Inflammatory macrophage treated with lipopolysaccharide for 1 hour (primary cell): ENCODE results near the gene ADORA3.
"Not testable (repeated sequence)": the region's sequence is repeated elsewhere in the genome, so short reads cannot be mapped to it uniquely, and the experiment has no call there.

Experiments
- DNase-seq, 2 donors: peaks; one replicate each; pipeline ENCODE4 v3.0.0-alpha.2; 2020 to 2022

ADORA3 gene

DNA sequence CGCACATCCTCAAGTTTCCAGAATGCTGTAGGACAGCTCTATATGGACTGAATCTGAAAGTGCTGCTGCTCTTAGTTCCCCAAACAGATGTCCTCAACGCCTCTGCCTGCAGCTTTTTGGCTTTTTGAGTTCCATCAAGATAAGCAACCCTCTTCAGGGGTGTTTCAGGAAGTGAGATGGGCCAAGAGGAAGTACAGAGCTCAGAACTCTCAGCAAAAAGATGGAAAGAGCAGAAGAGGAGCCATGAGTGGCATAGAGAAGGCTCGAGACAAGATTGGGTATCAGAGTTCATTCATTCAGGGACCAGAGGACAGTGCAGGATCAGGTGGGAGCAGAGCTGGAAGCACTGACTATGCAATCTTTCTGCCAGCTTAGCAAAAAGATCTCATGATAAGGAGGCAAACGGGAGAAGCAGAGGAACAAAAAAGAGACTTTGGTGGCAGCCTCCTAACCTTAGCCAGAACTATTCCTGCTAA lies at the start of gene ADORA3, which contains the start of gene TMIGD3:
ADORA3 (minus strand) TSS at position 49 of the 476 bp plus-strand sequence. CDS start 279 bp downstream, outside the sequence.
TMIGD3 (minus strand) TSS at position 49 of the 476 bp plus-strand sequence. CDS start 279 bp downstream, outside the sequence.
- DNase-seq = peak; percentile 65 to 82

DNA sequence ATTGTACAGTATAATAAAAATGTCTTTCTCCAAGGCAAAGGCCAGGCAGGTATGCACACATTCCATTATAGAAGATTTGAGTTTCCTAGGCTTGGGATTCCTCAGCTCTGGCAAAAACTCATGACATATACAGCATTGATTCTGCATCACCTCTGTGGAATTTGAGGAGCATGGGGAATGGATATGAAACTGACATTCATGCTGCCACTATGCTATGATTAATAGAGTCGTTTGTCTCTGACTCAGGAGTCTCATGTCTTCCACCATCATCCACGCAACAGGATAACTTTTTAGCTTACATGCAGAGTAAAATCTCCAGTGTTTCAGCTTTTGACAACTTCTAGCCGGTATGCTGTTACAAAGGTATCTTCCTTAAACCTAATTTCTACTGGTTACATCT lies 49.8 kb upstream of the ADORA3 start:
- no peak for DNase-seq

DNA sequence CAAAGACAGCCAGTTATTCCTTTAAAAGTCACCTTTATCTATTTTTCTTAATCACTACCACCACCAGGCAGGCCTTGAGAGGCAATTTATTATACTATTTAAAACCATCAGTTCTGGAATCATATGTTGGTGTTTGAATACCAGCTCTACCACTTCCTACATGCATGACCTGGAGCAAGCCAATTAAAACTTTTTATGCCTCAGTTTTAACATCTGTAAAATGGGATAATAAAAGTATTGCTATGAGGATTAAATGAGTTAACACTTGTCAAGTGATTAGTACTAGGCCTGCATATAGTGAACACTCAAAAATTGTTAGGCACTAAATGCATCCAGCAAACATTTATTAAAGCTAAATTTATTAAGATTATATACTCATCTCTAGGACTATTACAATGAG lies 49.2 kb upstream of the ADORA3 start:
- DNase-seq = no peak

DNA sequence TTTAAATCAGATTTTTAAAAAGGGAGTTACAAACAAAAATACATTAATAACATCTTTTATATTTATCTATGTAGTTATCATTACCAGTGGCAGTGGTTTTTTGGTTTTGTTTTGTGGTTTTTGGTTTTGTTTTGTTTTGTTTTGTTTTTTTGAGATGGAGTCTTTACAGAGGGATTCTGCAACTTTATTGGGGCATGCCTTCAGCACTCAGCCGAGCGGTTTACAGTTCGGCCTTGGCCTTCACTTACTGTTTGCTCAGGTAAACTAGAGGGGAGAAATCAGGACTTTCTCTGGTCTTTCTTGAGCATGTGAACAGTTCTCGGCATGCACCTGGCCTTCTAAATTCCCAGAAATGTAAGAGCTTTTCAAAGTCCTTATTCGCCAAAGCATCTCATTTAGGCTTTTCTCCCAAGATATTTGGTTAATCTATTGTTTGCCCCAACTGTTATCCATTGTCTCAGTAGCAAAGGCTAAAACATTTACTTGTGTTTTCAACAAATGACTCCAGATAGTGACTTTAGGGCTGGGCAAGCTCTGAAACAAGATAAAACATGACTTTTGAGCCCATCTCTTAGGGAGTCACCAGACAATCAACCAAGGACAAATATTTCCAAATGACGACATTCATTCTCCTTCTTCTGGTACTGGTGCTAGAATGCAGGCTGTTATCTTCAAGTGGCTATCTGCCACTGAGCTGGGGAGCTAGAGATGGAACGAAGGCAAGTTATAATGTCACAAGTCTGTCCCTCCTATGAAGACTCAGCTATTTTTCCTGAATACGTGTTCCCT lies 48.4 kb upstream of the ADORA3 start:
- DNase-seq = no peak

DNA sequence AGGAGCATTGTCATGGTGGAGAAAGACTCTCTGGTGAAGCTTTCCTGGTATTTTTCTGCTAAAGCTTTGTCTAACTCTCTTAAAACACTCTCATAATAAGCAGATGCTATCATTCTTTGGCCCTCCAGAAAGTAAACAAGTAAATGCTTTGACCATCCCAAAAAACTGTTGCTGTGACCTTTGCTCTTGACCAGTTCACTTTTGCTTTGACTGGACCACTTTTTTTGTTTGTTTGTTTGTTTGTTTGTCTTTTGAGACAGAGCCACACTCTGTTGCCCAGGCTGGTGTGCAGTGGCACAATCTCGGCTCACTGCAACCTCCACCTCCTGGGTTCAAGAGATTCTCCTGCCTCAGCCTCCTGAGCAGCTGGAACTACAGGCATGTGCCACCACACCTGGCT lies 44.4 kb upstream of the ADORA3 start:
- DNase-seq = not testable (repeated sequence)

DNA sequence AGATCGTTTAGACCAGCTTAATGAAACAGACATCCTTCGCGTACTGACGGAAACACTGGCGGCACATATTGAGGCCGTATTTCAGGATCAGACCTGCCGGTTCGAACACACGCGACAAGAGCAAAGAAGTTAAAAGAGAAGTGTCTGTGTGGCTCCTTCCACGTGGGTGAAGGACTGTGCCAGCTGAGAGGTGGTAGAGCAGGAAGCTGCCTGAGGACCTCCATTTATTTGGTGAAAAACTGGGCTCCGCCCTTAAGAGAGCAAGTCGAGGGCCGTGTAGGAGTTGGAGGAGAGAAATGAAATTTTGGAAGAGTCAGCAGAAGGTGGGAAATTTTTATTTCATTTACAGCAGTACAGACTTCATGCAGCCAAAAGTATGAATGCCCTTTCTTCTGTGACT lies 38.8 kb upstream of the ADORA3 start:
- no peak for DNase-seq

DNA sequence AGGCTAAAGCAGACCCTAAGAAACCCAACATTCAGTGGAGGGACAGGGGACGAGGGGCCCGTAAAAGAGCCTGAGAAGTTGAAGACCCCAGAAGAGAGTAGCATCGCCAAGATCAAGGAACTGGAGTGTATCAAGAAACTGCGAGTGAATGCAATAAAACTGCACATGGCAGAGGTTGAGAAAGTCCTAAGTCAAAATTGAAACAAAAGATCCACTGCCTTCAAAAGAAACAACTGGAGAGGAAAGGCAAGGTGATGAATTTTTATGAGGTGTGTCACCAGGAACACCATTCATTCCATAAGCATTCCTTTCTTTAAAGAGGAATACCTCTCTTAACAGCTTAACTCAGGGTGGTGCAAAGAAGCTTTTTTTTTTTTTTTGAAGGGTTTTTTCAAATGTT lies 38.3 kb upstream of the ADORA3 start:
- DNase-seq = no peak

DNA sequence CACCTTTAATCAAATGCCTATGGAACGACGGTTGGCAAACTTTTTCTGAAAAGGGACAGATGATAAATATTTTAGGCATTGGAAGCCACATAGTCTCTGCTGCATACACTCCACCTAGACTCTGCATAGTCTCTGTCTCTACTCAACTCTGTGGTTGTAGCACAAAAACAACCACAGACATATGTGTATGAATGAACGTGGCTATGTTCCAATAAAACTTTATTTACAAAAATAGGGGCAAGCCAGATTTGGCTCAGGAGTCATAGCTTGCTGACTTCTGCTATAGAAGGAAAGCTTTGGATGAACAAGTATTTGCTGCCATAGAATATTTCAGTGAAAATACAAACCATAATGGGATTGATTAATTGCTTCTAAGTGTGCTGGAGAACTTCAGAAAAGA lies 37.5 kb upstream of the ADORA3 start:
- DNase-seq = no peak

DNA sequence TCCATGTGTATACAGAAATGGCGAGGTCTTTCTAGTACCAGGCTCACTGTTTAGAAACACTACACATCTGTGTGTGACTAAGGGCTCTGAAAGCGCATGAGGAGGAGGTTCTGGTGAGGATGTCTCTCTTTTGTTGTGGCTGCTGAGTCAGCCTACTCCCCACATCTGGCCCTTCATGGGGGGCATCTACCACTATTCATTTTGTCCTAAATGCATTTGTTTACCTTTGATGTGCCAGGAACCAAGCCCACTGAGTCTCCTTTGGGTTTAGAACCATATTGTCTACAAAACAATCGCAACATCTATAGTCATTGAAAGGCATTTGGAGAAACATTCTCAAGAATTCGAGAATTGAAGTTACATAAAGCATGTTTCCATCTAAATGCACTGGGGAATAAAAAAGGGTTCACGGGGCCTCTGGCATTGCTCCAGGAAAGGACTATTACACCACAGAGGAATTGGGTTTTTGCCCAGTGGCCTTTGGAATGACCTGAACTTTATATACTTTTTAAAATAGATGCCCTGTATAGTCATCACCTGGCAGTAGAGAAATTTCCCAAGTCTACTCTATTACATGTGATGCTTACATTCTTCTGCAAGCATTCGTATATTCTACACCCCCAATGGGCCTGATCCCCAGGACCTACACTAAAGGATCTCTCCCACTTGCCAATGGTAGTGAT lies 35.1 kb upstream of the ADORA3 start:
- no peak for DNase-seq

DNA sequence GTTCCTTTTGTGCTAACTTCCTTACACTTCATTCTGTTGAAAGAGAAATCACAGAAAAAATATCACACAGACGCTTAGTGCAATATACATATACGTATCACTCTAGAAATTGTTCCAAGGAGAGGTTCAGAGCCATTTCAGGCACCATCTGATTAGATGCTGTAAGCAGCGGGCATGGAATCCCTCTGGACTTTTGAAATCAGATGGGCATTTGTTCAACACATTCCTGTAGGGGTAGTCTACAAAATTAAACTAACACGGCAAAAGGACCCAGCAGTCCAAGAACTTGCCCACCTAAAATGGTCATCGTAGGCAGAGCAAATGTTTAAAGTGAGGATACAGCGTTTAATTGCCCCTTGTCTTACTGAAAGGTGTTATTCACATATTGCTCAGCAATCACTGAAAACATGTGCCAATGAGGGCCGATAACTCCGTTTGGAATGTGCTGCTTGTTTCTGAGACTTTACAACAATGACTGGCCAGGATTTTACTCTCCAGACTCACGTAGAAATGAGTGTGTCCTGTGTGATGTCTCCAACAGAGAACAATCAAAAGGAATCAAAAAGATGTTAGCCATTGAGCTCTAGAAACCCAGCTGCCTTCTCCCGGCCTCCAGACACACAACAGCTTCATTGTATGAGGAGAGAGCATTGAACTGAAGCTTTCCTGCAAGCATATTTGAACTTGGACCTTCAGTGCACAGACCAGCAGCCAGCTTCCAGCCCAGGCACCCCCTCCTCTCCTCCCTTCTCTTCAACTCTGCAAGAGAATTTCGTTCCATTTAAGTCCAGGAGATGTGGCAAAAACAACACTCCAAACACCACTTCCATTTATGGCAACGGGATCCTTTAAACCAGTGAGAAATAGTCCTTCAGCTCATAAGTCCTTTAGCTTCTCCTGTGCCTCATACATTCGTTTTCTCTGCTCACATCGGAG lies 32.1 kb upstream of the ADORA3 start:
- no peak for DNase-seq

DNA sequence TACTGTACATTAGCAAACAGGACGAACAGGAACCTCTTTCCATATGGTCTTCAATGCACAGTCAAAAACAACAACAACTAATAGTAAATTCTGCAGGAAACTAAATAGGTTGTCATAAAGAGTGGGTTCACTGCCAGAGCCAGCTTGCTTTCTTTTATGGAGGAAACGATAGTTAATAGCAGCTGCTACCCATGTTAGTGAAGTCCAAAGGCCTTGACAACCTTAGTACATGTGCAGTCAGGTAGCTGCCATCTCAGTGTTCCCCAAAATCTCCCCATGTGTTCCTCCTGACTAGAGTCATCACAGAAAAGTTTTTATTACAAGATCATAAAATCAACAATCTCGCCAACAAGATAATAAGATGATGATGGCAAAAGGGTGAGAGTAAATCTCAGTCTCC lies 16.6 kb upstream of the ADORA3 start:
- DNase-seq = no peak

DNA sequence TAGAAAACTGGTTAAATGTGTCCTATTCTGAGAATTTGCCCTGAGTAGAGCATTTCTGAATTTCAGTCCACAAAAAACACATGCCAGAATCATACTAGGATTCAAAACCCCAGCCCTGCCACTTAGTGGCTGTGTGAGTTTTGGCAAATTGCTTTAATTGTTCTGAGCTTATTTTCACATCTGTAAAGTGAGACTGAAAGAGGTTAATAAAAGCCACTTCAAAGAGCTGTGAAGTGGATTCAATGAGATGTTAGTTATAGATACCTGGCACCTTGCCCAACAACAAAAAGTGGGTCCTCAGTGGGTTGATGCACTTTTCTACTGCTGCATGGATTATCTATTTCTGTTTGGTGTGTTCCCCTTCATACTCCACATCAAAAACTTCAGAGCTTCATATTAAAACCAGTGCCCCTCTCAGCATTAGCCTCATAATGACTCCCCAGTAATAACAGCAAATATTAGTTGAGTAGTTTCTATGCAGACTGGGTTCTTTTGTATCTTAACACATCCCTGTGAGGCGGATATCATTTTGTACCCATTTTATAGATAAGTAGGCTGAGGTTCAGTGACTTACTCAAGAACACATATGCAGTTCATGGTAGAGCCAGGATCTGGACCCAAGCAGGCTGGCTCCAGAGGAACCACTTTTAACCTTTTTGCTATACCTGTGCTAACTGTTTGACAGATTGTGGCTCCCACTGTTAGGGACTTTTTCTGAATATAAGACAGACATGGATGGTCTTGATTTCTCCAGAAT lies 14.2 kb upstream of the ADORA3 start:
- no peak for DNase-seq

DNA sequence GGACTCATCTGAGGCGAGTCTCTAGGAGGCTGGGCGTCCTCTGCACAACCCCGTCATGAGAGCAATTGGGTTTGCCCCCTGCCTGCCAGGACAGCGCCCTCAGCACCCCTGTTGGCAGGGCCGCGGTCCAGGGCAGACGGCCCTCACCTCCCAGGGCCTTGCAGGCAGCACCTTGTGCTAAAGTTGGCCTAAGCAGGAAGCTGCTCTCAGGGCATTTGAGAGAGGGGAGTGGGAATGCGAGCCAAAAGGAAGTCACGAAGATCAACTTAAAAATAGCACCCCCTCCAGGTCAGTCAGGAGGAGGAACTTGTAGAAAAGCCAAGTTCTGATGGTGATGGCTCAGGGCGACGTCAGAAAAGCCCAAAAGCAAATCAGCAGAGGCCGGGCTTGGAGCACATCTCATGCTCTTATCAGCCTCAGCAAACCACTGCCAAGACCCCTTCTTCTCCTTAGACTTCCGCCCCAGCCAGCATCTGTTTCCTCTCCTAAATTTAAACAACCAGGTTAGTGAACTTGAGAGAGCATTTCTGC lies 12.6 kb upstream of the ADORA3 start:
- peak; percentile 40 for DNase-seq

DNA sequence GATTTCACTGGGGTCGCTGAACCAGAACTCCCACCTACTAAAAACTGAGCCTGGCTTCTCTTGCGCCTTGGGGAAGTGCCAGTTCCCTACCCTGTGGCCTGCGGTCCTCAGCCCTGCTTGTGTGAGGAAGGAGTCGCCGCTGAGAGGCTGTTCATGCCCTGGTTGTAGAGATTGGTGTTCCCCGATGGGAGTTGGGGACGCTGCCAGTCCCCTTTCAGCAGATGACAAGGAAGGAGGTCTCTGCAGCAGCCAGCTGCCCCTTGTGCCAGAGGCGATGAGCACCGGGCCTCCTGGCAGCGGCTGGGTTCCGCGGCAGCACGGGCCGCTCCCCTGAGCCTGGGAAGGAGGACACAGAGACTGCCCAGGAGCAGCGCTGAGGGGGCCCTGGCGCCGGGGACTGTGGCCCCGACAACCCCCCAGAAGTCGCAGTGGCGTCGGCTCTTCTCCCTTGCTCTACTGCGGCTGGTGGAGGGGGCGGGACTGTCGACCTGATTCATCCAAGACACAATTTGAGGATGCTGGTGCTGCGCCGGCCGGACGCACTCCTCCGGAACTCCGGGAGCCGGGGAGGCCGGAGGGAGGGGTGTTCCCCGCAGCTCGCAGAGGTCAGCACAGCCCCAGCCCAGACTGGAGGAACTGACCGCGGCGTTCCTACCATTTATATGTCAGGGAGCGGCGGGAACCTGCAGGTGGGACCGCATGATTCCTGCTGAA lies 12.0 kb upstream of the ADORA3 start:
- peak; percentile 52 to 62 for DNase-seq

DNA sequence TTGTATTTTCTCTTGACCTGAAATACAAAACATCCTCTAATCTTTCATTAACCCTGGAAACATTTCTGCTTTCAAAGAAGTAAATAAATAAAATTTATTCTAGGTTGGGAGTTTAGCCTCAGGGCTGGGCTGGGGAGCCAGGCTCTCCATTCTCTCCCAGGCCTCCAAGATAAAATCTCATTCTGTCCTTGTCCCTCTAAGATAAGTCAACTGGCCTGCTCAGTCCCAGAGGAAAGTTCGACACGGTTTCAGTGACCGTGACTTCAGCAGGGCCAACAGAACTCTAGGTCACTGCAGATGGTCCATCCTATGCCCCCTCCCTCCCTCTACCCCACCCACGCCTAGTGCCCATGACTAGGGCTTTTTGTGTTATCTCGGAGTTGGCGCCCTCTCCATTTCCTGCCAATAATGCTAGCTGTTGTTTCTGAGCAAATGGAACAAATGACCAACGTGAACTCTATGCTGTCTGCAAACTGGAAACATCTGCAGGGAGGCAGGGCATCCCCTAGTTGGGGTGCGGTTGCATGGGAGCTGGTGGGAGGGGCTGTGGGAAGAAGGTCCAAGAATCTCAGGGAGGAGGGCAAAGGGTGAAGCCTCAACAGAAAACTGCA lies 10.1 kb upstream of the ADORA3 start:
- DNase-seq = no peak

DNA sequence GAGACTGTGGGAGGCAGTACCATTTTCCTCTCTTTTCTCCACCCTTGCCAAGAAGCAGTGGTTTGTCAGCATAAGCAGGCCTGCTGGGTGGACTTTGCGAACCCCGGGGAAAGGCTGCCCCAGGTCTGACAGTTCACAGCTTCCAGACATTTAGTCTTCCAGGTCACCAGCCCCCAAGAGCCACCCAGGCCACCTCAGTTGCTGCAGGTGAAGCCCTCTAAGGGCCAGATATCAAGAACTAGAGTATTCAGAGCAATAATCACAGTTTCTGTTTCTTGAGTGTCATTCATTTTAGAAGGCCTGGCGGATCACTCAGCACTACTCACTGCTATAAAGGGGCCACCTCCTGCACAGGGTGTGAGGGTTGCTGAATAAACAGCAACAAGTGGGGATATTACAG lies 9.5 kb upstream of the ADORA3 start:
- DNase-seq = no peak

DNA sequence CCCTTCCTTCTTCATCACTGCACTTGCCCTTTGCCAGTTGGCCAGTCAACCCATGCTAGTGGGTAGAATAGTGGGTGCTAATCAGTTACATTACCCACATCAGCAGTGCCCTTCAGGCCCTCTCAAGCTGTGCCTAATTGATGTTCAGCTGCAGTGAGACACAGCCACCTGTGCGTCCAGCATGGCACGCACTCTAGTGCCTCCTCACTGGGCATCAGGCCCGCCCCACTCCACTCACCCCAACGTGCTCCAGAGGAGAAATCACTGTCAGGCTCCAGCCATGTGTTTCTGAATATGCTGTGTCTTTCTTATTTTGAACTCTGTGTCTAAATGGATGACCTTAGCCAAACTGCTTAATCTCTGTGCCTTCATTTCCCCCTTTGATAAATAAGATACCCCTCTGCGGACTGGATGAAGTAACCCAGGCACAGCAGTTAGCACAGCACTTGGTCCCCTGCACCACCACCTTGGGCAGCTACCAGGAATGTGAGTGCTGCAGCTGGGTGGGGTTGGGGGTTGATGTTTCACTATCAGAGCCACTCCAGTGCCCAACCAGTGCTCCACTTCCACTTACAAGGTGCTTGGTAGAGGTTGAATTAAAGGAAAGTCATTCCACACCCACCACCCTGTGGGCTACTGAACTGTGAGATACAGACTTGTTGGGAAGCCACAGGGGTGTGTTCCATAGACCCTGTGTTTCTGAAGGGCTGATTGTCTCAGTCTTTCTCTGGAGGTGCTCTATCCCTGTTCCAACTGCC lies 8.9 kb upstream of the ADORA3 start:
- DNase-seq = no peak

DNA sequence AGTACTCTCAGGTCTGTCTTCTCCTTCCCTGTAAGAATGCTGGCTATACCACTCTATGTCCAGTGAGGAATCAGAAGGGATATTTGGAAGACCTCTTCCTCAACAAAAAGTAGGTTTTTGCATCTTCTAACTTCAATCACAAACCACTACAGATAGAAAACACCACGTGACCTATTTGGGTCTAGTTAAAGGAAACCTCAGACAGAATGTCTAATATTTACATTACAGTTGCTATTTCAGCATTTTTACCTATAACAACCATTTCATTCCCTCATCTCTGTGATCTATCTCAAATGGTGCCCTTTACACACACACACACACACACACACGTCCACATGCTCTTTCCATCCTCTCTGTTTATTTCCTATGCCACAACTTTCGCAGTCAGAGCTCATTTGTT lies 7.9 kb upstream of the ADORA3 start:
- no peak for DNase-seq

DNA sequence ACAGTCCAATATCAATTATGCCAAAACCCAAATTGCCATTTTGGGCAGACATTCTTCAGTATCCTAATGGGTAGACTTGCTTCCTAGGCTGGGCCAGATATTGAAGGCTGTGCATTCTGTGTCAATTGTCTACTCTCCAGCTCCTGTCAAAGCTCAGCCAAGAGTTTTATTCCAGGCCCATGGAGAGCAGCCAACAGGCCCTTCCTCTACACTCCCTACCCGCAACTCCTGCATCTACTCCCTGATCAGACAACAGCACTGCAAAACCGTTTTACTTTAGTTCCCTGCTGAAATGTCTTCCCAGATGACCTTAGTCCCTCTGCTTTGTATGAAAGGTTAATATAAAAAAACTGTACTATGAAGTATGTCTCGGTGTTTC lies 6.6 kb upstream of the ADORA3 start:
- DNase-seq = no peak
